ENCODE data around the gene WNT4.

The WNT4 gene

GRCh38 chr1:22143065-22144033 is at the start of gene WNT4:
Gene WNT4 (minus strand): TSS chr1:22143097. CDS start chr1:22142922, 175 bp downstream.
- DNase-seq = peak; percentile 52

GRCh38 chr1:22190731-22191130 is 47.8 kb upstream of the WNT4 start:
- no peak for DNase-seq

- DNase-seq = no peak
Observed at GRCh38 chr1:22190251-22190650, 47.4 kb upstream of the WNT4 start.

- no peak for DNase-seq
Observed at GRCh38 chr1:22189619-22190018, 46.7 kb upstream of the WNT4 start.

- no peak for DNase-seq
Observed at GRCh38 chr1:22188914-22189313, 46.0 kb upstream of the WNT4 start.

GRCh38 chr1:22188436-22188835 is 45.5 kb upstream of the WNT4 start:
- no peak for DNase-seq

- no peak for DNase-seq
Observed at GRCh38 chr1:22186311-22186710, 43.4 kb upstream of the WNT4 start.

- DNase-seq = peak; percentile 83
Observed at GRCh38 chr1:22184892-22185612, 42.2 kb upstream of the WNT4 start.

- DNase-seq = no peak
Observed at GRCh38 chr1:22184454-22184853, 41.6 kb upstream of the WNT4 start.

- no peak for DNase-seq
Observed at GRCh38 chr1:22182715-22183114, 39.8 kb upstream of the WNT4 start.

- DNase-seq = no peak
Observed at GRCh38 chr1:22179197-22179803, 36.4 kb upstream of the WNT4 start.

GRCh38 chr1:22177354-22178003 is 34.6 kb upstream of the WNT4 start:
- no peak for DNase-seq

- DNase-seq = peak; percentile 51
Observed at GRCh38 chr1:22176258-22176657, 33.4 kb upstream of the WNT4 start.

- no peak for DNase-seq
Observed at GRCh38 chr1:22174446-22175220, 31.7 kb upstream of the WNT4 start.

GRCh38 chr1:22171951-22172715 is 29.2 kb upstream of the WNT4 start:
- no peak for DNase-seq

- no peak for DNase-seq
Observed at GRCh38 chr1:22169816-22170215, 26.9 kb upstream of the WNT4 start.

GRCh38 chr1:22168412-22168973 is 25.6 kb upstream of the WNT4 start:
- DNase-seq = no peak

GRCh38 chr1:22166439-22166838 is 23.5 kb upstream of the WNT4 start:
- DNase-seq = no peak

GRCh38 chr1:22164841-22165808 is 22.2 kb upstream of the WNT4 start:
- no peak for DNase-seq

GRCh38 chr1:22163564-22163963 is 20.7 kb upstream of the WNT4 start:
- no peak for DNase-seq

Data from NCI-H345 (cell line).